ENCODE measurements around the gene KLHL14.

Gene KLHL14

GRCh38 chr18:32753656-32754260, 19.1 kb downstream of the KLHL14 start:
- DNase-seq (ENCODE audit: low spot score): no peak
- in situ Hi-C loops (cut with MboI; ENCODE audit: low pct_unique_long_range_greater_than_20kb, low sequenced_read_pairs, unreplicated experiment): no loop called here
- TF ChIP-seq CTCF (IDR thresholded peaks at IDR 0.05; ENCODE audit: extremely low read depth, insufficient read depth, missing control alignments): no peak

GRCh38 chr18:32750328-32750727, 22.5 kb downstream of the KLHL14 start:
- TF ChIP-seq CTCF (IDR thresholded peaks at IDR 0.05; ENCODE audit: extremely low read depth, insufficient read depth, missing control alignments): no peak
- in situ Hi-C loops (cut with MboI; ENCODE audit: low pct_unique_long_range_greater_than_20kb, low sequenced_read_pairs, unreplicated experiment): no loop called here
- DNase-seq (ENCODE audit: low spot score): no peak

GRCh38 chr18:32749809-32750208, 23.0 kb downstream of the KLHL14 start:
- no peak for TF ChIP-seq CTCF (IDR thresholded peaks at IDR 0.05; ENCODE audit: extremely low read depth, insufficient read depth, missing control alignments)
- DNase-seq (ENCODE audit: low spot score): no peak
- in situ Hi-C loops (cut with MboI; ENCODE audit: low pct_unique_long_range_greater_than_20kb, low sequenced_read_pairs, unreplicated experiment): no loop called here

- in situ Hi-C loops (cut with MboI; ENCODE audit: low pct_unique_long_range_greater_than_20kb, low sequenced_read_pairs, unreplicated experiment): no loop called here
- no peak for DNase-seq (ENCODE audit: low spot score)
- TF ChIP-seq CTCF (IDR thresholded peaks at IDR 0.05; ENCODE audit: extremely low read depth, insufficient read depth, missing control alignments): no peak
Measured at GRCh38 chr18:32742579-32742978, 30.2 kb downstream of the KLHL14 start.

GRCh38 chr18:32735781-32736180, 37.0 kb downstream of the KLHL14 start:
- DNase-seq (ENCODE audit: low spot score): no peak
- in situ Hi-C loops (cut with MboI; ENCODE audit: low pct_unique_long_range_greater_than_20kb, low sequenced_read_pairs, unreplicated experiment): no loop called here
- no peak for TF ChIP-seq CTCF (IDR thresholded peaks at IDR 0.05; ENCODE audit: extremely low read depth, insufficient read depth, missing control alignments)

GRCh38 chr18:32734442-32734841, 38.4 kb downstream of the KLHL14 start:
- in situ Hi-C loops (cut with MboI; ENCODE audit: low pct_unique_long_range_greater_than_20kb, low sequenced_read_pairs, unreplicated experiment): no loop called here
- DNase-seq (ENCODE audit: low spot score): no peak
- no peak for TF ChIP-seq CTCF (IDR thresholded peaks at IDR 0.05; ENCODE audit: extremely low read depth, insufficient read depth, missing control alignments)

- no peak for DNase-seq (ENCODE audit: low spot score)
- in situ Hi-C loops (cut with MboI; ENCODE audit: low pct_unique_long_range_greater_than_20kb, low sequenced_read_pairs, unreplicated experiment): no loop called here
- TF ChIP-seq CTCF (IDR thresholded peaks at IDR 0.05; ENCODE audit: extremely low read depth, insufficient read depth, missing control alignments): no peak
Measured at GRCh38 chr18:32732165-32732564, 40.7 kb downstream of the KLHL14 start.
